Loucy (cell line): ENCODE measurements around the gene CAPS.
"Not testable (repeated sequence)": the region's sequence is repeated elsewhere in the genome, so short reads cannot be mapped to it uniquely, and the experiment has no call there.

ENCODE experiments used
- EZH2phosphoT487 ChIP-seq: fragments of 200-600 bp; IDR thresholded peaks from 2 replicates; pipeline ENCODE4 v1.6.1; 2018; ENCODE audit warnings: antibody characterized with exemption, mild to moderate bottlenecking, moderate library complexity, borderline replicate concordance
- TF ChIP-seq, protein P1 (sequence below): fragments of 200-600 bp; sonication (generic); conservative IDR thresholded peaks from 2 replicates; pipeline ENCODE4 v1.5.1; 2014; ENCODE audit warnings: mild to moderate bottlenecking, antibody characterized with exemption, low read length

DNA sequence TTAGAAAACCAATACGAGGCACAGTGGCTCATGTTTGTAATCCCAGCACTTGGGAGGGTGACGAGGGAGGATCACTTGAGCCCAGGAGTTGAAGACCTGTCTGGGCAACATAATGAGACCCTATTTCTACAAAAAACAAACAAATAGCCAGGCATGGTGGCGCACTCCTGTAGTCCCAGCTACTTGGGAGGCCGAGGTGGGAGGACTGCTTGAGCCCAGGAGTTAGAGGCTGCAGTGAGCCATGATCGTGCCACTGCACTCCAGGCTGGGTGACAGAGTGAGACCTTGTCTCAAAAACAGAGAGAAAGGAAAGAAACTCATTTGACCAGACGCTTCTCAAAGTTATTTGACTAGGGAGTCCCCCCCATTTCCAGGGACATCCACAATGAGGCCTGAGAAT, 49.2 kb downstream of the CAPS start:
- TF ChIP-seq, protein P1, sequence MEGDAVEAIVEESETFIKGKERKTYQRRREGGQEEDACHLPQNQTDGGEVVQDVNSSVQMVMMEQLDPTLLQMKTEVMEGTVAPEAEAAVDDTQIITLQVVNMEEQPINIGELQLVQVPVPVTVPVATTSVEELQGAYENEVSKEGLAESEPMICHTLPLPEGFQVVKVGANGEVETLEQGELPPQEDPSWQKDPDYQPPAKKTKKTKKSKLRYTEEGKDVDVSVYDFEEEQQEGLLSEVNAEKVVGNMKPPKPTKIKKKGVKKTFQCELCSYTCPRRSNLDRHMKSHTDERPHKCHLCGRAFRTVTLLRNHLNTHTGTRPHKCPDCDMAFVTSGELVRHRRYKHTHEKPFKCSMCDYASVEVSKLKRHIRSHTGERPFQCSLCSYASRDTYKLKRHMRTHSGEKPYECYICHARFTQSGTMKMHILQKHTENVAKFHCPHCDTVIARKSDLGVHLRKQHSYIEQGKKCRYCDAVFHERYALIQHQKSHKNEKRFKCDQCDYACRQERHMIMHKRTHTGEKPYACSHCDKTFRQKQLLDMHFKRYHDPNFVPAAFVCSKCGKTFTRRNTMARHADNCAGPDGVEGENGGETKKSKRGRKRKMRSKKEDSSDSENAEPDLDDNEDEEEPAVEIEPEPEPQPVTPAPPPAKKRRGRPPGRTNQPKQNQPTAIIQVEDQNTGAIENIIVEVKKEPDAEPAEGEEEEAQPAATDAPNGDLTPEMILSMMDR: not testable (repeated sequence)
- not testable (repeated sequence) for TF ChIP-seq EZH2phosphoT487
